Body of pancreas (tissue), 4 donors: ENCODE measurements around the gene CDK1.

Experiments used
- CTCF ChIP-seq, 7 experiments: fragments of 450-650 bp in 4 of 7; fragments of 200-600 bp in 3 of 7; sonication (generic) in 3 of 7; IDR thresholded peaks; one replicate each; pipeline ENCODE4 v1.5.1; 2016 to 2019; ENCODE audit warnings: antibody characterized with exemption in 7 of 7
- POLR2A ChIP-seq, 3 donors: fragments of 450-650 bp; IDR thresholded peaks; one replicate each; pipeline ENCODE4 v1.6.1; 2016; ENCODE audit warnings: antibody characterized with exemption in 3 of 3, mild to moderate bottlenecking in 2 of 3

GRCh38 chr10:60810437-60811182 is 32.3 kb downstream of the CDK1 start:
- no peak for TF ChIP-seq CTCF (IDR thresholded peaks at IDR 0.05)
- no peak for TF ChIP-seq POLR2A (IDR thresholded peaks at IDR 0.05)
